Activated CD4-positive, alpha-beta T cell treated with anti-CD3 and anti-CD28 coated beads for 36 hours (primary cell): ENCODE results near the gene AGPAT4. TPM values are rescaled to one million over a fixed set of nuclear protein-coding genes. Genes with fewer than 3 reads are reported as not detected.

ENCODE experiments used
- ATAC-seq: fragments of 200-7000 bp; cut with Tn5 transposase; one replicate; pipeline ENCODE4 v1.10.0; 2021; ENCODE audit warnings: mild to moderate bottlenecking, moderate library complexity
- CTCF ChIA-PET: fragments of 350-600 bp; sonication (Branson Sonifier 250); formaldehyde crosslinking; loops from one replicate; lab custom pipeline; 2021; ENCODE audit warnings: antibody characterized with exemption; lab: Charles Lee
- POLR2A ChIA-PET: fragments of 350-600 bp; sonication (Branson Sonifier 250); formaldehyde crosslinking; loops from one replicate; lab custom pipeline; 2021; ENCODE audit warnings: antibody characterized with exemption, inconsistent platforms; lab: Charles Lee
- DNase-seq: peaks from one replicate; pipeline ENCODE4 v3.0.0-alpha.2; 2020
- H3K27ac Mint-ChIP-seq: one replicate; pipeline ENCODE4 v1.8.0; 2021; ENCODE audit warnings: mixed read lengths
- H3K27me3 Mint-ChIP-seq: one replicate; pipeline ENCODE4 v1.8.0; 2021; ENCODE audit warnings: mixed read lengths
- H3K36me3 Mint-ChIP-seq: one replicate; pipeline ENCODE4 v1.8.0; 2021; ENCODE audit warnings: low read depth, mixed read lengths
- H3K4me1 Mint-ChIP-seq: one replicate; pipeline ENCODE4 v1.8.0; 2021; ENCODE audit warnings: mixed read lengths
- H3K4me3 Mint-ChIP-seq: one replicate; pipeline ENCODE4 v1.8.0; 2021; ENCODE audit warnings: mild to moderate bottlenecking, moderate library complexity, mixed read lengths
- H3K9me3 Mint-ChIP-seq: one replicate; pipeline ENCODE4 v1.8.0; 2021; ENCODE audit warnings: low read depth, mixed read lengths
- intact Hi-C, 2 experiments: fragments of 100-400 bp; cut with DNase I in 1 of 2; cut with micrococcal nuclease in 1 of 2; formaldehyde crosslinking; loops; one replicate each; pipeline versions ENCODE4 v1.14.2 to v1.15.1; 2022 to 2024; cut with DNase I, micrococcal nuclease
- total RNA-seq, 2 experiments: library from RNA; stranded (reverse); gene quantifications; one replicate each; pipeline ENCODE4 v1.2.3, GENCODE V29; 2021

The AGPAT4 gene
- total RNA-seq, 2 experiments from 2014 or later: 4.7 to 5.0 TPM

GRCh38 chr6:161154796-161155335, 119.0 kb downstream of the AGPAT4 start:
- ATAC-seq (no peak), DNase-seq (no peak)
- intact Hi-C loops: loop anchor here in 1 of 2 experiments (5.0 kb wide), 1 partner anchor 217 kb away; no protein-coding TSS in a partner anchor
- H3K4me3 Mint-ChIP-seq: no peak overlapping the region
- H3K4me1 Mint-ChIP-seq: no peaks in the 10 kb centered on the region
- CTCF ChIA-PET: no interaction called here
- H3K36me3 Mint-ChIP-seq: peaks cover 1% of the 10 kb centered on the region
- POLR2A ChIA-PET: no interaction called here
- no peaks in the 10 kb centered on the region for H3K27me3 Mint-ChIP-seq
- no peak overlapping the region for H3K27ac Mint-ChIP-seq
- H3K9me3 Mint-ChIP-seq: peaks cover 6% of the 10 kb centered on the region

DNA sequence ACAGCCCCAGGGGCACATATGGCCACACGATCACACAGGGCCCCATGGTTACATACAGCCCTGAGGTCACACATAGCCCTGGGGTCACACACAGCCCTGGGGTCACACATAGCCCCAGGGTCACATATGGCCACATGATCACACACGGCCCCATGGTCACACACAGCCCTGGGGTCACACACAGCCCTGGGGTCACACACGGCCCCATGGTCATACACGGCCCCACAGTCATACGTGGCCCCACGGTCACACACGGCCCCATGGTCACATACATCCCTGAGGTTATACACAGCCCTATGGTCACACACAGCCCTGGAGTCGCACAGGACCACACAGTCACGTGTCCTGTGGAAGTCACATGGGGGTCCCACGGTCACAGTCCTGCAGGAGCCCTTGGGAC, 120.1 kb downstream of the AGPAT4 start:
- Mint-ChIP-seq H3K4me3 (no peak overlapping the region), H3K36me3 (no peaks in the 10 kb centered on the region), H3K9me3 (peaks cover 6% of the 10 kb centered on the region), H3K27me3 (no peaks in the 10 kb centered on the region), H3K4me1 (no peaks in the 10 kb centered on the region), H3K27ac (no peak overlapping the region)
- ATAC-seq (no peak), DNase-seq (no peak)
- ChIA-PET CTCF (interaction anchor here (0.6 to 1.1 kb wide), 2 partner anchors 219 to 402 kb away, joined by 3 to 4 read pairs; no protein-coding TSS in a partner anchor), POLR2A (interaction anchor here (0.6 kb wide), 1 partner anchor 9 kb away, joined by 8 read pairs; no protein-coding TSS in a partner anchor)
- intact Hi-C loops: loop anchor here (1.0 to 5.0 kb wide), 3 partner anchors 218 to 223 kb away; no protein-coding TSS in a partner anchor

- ChIA-PET CTCF (interaction anchor here (0.6 to 1.1 kb wide), 2 partner anchors 220 to 402 kb away, joined by 3 to 4 read pairs; no protein-coding TSS in a partner anchor), POLR2A (interaction anchor here (0.6 kb wide), 1 partner anchor 8 kb away, joined by 8 read pairs; no protein-coding TSS in a partner anchor)
- no peaks in the 10 kb centered on the region for H3K4me1 Mint-ChIP-seq
- H3K27ac Mint-ChIP-seq: no peak overlapping the region
- H3K27me3 Mint-ChIP-seq: no peaks in the 10 kb centered on the region
- H3K4me3 Mint-ChIP-seq: no peak overlapping the region
- DNase-seq (peak; percentile 31), ATAC-seq (no peak)
- H3K9me3 Mint-ChIP-seq: peaks cover 5% of the 10 kb centered on the region
- H3K36me3 Mint-ChIP-seq: no peaks in the 10 kb centered on the region
- intact Hi-C loops: loop anchor here (1.0 to 5.0 kb wide), 3 partner anchors 218 to 222 kb away; no protein-coding TSS in a partner anchor
These were observed 120.8 kb downstream of the AGPAT4 start for GRCh38 chr6:161152907-161153662.

DNA sequence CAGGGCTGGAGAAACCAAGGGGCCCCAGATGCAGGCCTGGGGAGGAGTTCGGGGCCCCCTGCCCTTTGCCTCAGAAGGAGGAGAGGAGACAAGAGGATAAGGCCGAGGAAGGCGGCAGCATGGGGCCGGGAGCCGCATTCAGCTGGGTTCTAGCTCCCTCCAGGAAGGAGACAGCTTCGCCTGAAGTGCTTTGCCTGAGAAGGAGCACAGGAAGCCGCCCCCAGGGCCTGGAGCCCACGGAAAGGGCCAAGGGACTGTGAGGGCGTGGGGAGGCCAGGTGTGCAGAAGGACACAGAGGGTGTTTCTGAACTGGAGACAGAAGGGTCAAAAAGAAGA, 121.4 kb downstream of the AGPAT4 start:
- Mint-ChIP-seq H3K27me3 (no peaks in the 10 kb centered on the region), H3K27ac (no peak overlapping the region), H3K4me1 (no peaks in the 10 kb centered on the region), H3K36me3 (no peaks in the 10 kb centered on the region), H3K4me3 (no peak overlapping the region), H3K9me3 (no peaks in the 10 kb centered on the region)
- DNase-seq: no peak
- ATAC-seq: no peak
- CTCF ChIA-PET: interaction anchor here (1.1 kb wide), 1 partner anchor 220 kb away, joined by 4 read pairs; no protein-coding TSS in a partner anchor
- POLR2A ChIA-PET: no interaction called here
- intact Hi-C loops: loop anchor here (2.0 to 5.0 kb wide), 2 partner anchors 220 to 222 kb away; no protein-coding TSS in a partner anchor

GRCh38 chr6:161151660-161152526, 122.0 kb downstream of the AGPAT4 start:
- Mint-ChIP-seq H3K4me1 (no peaks in the 10 kb centered on the region), H3K27ac (no peak overlapping the region)
- no peak for ATAC-seq

DNA sequence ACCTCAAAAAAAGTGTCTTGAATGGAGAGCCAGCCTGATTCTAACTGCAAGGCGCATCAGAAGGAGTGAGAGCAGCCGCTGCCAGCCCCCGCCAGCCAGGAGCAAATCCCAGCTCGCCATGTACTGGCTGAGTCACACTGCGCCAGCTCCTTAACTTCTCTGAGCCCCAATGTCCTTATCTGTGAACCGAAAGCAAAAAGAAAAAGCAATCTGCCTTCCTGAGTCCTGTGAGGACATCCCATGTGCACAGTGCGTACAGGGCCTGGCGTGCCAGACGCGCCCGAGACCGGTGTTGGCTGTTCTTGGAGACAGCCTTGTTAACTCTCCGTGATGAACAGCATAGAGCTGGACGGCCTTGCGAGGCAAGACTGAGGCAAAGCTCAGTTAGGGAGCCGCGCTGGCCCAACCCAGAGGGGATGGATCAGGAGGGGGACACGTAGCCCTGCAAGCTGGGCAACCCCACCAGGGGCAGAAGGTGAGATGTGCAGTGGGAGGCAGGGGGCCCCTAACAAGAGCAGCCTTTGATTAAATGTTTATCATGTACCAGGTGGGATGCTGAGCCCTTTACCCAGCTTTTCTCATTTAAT, 122.7 kb downstream of the AGPAT4 start:
- ChIA-PET POLR2A (no interaction called here), CTCF (interaction anchor here (2.3 kb wide), 1 partner anchor 220 kb away, joined by 8 read pairs; no protein-coding TSS in a partner anchor)
- DNase-seq: no peak
- no peaks in the 10 kb centered on the region for H3K4me1 Mint-ChIP-seq
- H3K36me3 Mint-ChIP-seq: no peaks in the 10 kb centered on the region
- H3K27ac Mint-ChIP-seq: no peak overlapping the region
- intact Hi-C loops: loop anchor here in 1 of 2 experiments (5.0 kb wide), 1 partner anchor 221 kb away; no protein-coding TSS in a partner anchor
- no peak for ATAC-seq
- no peak overlapping the region for H3K4me3 Mint-ChIP-seq
- no peaks in the 10 kb centered on the region for H3K9me3 Mint-ChIP-seq
- H3K27me3 Mint-ChIP-seq: no peaks in the 10 kb centered on the region

More at GRCh38 chr6:161151660-161152526, 122.0 kb downstream of the AGPAT4 start:
- Mint-ChIP-seq H3K36me3 (no peaks in the 10 kb centered on the region), H3K9me3 (no peaks in the 10 kb centered on the region), H3K4me3 (no peak overlapping the region), H3K27me3 (no peaks in the 10 kb centered on the region)
- ChIA-PET POLR2A (no interaction called here), CTCF (interaction anchor here (2.3 kb wide), 1 partner anchor 219 kb away, joined by 8 read pairs; no protein-coding TSS in a partner anchor)
- intact Hi-C loops: loop anchor here (2.0 to 5.0 kb wide), 2 partner anchors 220 to 221 kb away; no protein-coding TSS in a partner anchor
- DNase-seq: no peak

DNA sequence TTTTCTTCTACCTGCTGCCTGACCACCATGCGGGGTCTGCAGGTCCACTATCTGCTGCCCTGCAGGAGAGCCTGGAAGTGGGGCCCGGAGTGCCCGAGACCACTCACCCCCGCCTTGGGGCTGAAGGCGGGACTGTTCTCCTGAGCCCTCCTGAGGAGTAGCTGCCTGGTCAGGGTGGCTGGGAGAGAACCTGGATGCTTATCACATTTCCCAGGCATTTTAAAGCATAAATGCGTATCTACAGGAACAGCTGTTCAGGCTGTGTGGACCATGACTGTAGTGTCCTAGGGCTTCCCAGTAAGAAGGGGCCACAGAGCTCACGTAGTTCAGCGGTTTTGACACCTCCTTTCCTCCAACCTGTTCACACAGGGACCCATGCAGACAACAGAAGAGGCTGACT, 123.3 kb downstream of the AGPAT4 start:
- ATAC-seq: no peak
- CTCF ChIA-PET: interaction anchor here (2.3 kb wide), 1 partner anchor 220 kb away, joined by 8 read pairs; no protein-coding TSS in a partner anchor

GRCh38 chr6:161150136-161150535, 123.7 kb downstream of the AGPAT4 start:
- intact Hi-C loops: loop anchor here in 1 of 2 experiments (5.0 kb wide), 1 partner anchor 222 kb away; no protein-coding TSS in a partner anchor
- no peak overlapping the region for H3K27ac Mint-ChIP-seq
- DNase-seq: no peak

More for the DNA sequence above, 123.3 kb downstream of the AGPAT4 start:
- no peaks in the 10 kb centered on the region for H3K36me3 Mint-ChIP-seq
- H3K4me1 Mint-ChIP-seq: no peaks in the 10 kb centered on the region
- no peak for DNase-seq
- H3K27me3 Mint-ChIP-seq: no peaks in the 10 kb centered on the region
- H3K27ac Mint-ChIP-seq: no peak overlapping the region
- H3K9me3 Mint-ChIP-seq: no peaks in the 10 kb centered on the region
- POLR2A ChIA-PET: no interaction called here
- no peak overlapping the region for H3K4me3 Mint-ChIP-seq
- intact Hi-C loops: loop anchor here in 1 of 2 experiments (5.0 kb wide), 1 partner anchor 222 kb away; no protein-coding TSS in a partner anchor

DNA sequence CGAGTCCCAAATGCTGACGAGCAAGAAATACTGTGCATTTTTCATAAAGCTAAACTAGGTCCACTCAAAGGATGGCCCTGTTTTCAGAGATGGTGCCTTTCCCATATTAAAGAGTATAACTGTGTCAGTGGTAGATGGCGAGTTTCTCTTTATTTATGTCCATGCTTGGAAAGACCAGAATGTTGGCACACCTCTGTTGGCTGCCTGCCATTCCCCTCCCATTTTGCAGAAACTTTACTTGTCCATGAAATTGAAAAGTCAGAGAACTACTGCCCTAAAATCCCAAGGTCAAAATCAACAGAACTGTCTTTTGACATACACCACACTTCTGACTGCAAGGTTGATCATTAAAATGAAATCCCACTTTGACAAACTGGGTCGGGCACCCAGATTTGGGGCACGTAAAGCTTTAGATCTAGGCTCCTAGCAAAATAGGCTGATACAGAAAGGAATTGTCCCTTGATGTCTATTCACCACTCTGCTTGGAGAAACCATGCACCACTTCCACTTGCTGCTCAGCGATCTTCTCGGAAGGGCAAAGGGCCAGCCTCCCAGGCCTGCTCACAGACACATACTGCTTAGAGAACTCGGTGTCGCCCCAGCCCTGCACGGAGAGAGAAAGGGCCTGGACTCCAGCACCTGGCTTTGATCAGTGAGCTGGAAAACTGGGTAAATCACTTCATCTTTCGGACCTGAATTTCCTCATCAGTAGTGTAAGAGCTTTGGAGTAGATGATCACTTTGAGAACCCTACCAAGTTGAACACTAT, 130.0 kb downstream of the AGPAT4 start:
- Mint-ChIP-seq H3K27ac (no peak overlapping the region), H3K36me3 (peaks cover 5% of the 10 kb centered on the region), H3K27me3 (no peaks in the 10 kb centered on the region), H3K9me3 (no peaks in the 10 kb centered on the region), H3K4me1 (no peaks in the 10 kb centered on the region), H3K4me3 (no peak overlapping the region)
- ATAC-seq (no peak), DNase-seq (no peak)
- ChIA-PET CTCF (no interaction called here), POLR2A (no interaction called here)
- intact Hi-C loops: no loop called here

More at GRCh38 chr6:161150136-161150535, 123.7 kb downstream of the AGPAT4 start:
- H3K9me3 Mint-ChIP-seq: no peaks in the 10 kb centered on the region
- no peaks in the 10 kb centered on the region for H3K4me1 Mint-ChIP-seq
- H3K36me3 Mint-ChIP-seq: no peaks in the 10 kb centered on the region
- no peak overlapping the region for H3K4me3 Mint-ChIP-seq
- POLR2A ChIA-PET: no interaction called here
- CTCF ChIA-PET: interaction anchor here (0.8 to 2.3 kb wide), 3 partner anchors 61 to 224 kb away, joined by 4 to 8 read pairs (median 4); no protein-coding TSS in a partner anchor
- ATAC-seq: no peak
- no peaks in the 10 kb centered on the region for H3K27me3 Mint-ChIP-seq

DNA sequence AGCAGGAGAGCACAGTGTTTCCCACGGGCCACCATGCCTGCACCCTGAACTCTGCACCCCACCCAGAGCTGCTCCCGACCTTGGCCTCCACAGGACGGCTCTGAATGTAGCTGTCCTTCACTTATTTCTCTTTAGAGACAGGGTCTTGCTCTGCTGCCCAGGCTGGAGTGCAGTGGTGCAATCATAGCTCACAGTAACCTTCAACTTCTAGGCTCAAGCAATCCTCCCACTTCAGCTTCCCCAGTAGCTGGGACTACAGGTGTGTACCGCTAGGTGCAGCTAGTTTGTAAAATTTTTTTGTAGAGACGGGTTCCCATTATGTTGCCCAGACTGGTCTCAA, 130.9 kb downstream of the AGPAT4 start:
- Mint-ChIP-seq H3K36me3 (peaks cover 5% of the 10 kb centered on the region), H3K27me3 (no peaks in the 10 kb centered on the region), H3K4me3 (no peak overlapping the region), H3K27ac (no peak overlapping the region), H3K9me3 (no peaks in the 10 kb centered on the region), H3K4me1 (no peaks in the 10 kb centered on the region)
- CTCF ChIA-PET: no interaction called here
- intact Hi-C loops: no loop called here
- ATAC-seq (no peak), DNase-seq (no peak)
- POLR2A ChIA-PET: interaction anchor here (0.6 kb wide), 1 partner anchor 53 kb away, joined by 8 read pairs; no protein-coding TSS in a partner anchor
